Stimulated activated CD4-positive, alpha-beta T cell treated with anti-CD3 and anti-CD28 coated beads, Interleukin-12 subunit alpha, Interleukin-12 subunit beta, amount 100 ng/mL, for 4 hours (primary cell): Measurements from ENCODE around the gene DAW1.

ENCODE experiments used
- DNase-seq: peaks from one replicate; pipeline ENCODE4 v3.0.0-alpha.2; 2020

The DAW1 gene

DNA sequence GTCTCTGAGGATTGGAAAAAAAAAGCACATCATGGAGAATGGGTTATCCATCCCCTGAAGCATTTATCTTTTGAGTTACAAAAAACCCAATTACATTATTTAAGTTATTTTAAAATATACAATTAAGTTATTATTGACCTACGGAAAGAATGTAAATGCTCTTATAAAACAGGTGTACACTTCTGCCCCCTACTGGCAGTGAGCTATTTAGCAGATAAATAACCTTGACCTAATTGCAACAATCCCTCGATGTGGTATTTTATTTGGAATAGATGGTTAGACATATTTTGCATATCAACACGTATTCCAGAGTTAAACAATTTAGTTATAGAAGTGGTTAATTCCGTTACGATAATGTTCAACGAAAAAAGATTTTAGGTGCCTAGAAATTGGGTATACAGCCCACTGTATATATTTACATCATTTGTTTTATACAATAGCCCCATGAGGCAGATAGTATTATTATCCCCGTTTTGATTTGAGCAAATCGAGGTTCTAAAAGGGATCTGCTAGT, 9.1 kb upstream of the DAW1 start:
- no peak for DNase-seq

DNA sequence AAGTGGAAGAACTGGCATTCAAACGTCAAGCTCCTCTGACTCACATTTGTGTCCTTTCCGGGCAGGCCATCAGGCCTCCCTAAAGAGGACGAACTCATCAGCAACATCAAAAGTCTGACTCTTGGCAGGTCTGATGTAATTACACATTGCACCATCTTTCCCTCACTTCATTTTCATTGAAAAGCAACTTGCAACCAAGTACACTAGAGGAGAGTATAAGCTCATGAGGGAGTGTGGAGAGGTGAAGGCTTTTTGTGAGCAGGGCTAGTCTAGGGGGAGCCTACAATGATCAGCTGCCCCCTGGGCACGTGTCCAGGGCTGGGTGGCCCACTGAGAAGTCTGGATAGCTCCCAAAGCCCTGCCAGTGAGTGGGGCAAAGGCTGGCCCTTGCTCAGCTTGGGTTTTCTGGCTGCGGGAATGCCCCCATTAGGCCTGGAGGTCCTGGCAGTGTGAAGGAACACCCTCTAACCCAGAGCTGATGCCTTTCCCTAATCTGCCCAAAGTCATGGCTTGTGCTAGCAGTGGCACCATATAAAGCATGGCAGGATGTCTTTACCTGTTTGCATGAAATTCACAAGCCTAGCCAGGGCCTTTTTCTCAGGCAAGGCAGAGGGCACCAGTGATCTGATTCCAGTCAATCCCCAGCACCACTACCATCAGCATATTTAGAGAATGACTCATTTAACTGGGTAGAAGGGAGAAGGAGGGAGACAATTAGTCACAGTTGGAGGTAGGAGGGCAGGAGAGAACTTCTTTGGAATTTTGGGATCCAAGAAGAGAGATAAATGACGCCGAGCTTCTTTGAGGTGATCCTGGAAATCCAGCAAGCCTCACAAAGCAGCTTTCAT, 8.5 kb upstream of the DAW1 start:
- no peak for DNase-seq

- no peak for DNase-seq
Observed at GRCh38 chr2:227864161-227864756, 7.2 kb upstream of the DAW1 start.

GRCh38 chr2:227865291-227865690, 6.1 kb upstream of the DAW1 start:
- DNase-seq, result no peak

DNA sequence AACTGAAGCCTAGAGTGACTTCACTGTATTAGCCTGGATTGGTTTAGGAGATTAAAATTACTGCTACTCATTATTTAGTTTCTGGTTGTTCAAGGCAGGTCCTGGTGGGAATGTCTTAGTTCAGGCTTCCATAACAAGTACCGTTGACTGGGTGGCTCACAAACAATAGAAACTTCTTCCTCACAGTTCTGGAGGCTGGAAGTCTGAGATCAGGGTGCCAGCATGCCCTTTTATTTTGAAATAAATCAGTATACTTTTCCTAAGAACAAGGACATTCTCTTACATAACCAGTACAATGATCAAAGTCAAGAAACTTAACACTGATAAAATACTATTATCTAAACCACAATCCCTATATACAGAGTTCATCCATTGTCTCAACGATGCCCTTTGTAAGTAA, 4.0 kb upstream of the DAW1 start:
- DNase-seq, result no peak

- DNase-seq, result no peak
Observed at GRCh38 chr2:227870710-227871374, 589 bp upstream of the DAW1 start.

- no peak for DNase-seq
Observed at GRCh38 chr2:227872676-227873075, 1.2 kb downstream of the DAW1 start.

GRCh38 chr2:227876300-227876801, 4.9 kb downstream of the DAW1 start:
- no peak for DNase-seq

DNA sequence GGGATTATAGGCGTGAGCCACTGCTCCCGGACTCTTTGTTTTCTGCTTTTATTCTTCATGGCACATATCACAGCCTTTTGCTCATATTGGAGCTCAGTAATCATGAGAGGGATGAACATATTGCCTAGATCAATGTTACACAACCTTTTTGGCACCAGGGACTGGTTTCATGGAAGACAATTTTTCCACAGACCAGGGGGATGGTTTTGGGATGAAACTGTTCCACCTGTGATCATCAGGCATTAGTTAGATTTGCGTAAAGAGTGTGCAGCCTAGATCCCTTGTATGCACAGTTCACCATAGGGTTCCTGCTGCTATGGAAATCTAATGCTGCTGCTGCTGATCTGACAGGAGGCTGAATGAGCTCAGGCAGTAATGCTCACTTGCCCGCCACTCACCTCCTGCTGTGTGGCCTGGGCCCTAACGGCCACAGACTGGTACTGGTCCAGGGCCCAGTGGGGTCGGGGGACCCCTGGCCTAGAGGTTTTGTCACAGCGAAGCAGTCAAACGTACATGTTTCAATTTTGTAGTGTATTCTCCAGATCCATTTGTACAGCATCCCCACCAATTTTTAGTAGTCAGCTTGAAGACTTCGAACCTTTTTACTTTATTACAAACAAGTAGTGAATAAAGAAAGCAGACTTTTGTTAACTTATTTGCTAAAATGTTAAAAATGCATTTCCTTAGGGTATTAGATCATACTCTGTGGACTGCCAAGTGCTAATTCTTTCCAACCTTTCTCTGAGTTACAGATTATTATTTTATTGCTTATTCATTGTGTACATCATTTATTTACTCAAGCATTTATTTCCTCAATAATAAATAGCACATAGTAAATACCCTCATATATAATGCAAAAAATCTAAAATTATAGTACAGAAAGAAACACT, 6.2 kb downstream of the DAW1 start:
- DNase-seq, result no peak

DNA sequence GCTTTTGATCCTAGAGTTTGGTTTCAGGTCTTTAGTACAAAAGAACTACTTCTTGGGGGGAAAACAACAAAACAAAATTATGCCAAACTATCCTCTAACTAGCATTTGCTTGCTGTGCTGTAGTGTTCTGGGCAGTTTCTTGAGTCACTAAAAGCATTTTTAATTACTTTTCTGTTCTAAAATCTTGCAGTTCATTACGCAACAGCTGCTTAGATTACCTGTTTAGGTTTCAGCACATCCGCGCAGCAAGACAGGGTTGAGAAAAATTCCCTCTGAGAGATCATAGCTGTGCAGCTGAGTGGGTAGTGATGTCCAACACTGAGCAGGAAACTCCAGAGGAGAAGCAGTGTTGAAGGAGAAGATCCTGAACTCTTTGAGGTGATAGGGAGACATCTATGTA, 9.0 kb downstream of the DAW1 start:
- DNase-seq, result no peak

DNA sequence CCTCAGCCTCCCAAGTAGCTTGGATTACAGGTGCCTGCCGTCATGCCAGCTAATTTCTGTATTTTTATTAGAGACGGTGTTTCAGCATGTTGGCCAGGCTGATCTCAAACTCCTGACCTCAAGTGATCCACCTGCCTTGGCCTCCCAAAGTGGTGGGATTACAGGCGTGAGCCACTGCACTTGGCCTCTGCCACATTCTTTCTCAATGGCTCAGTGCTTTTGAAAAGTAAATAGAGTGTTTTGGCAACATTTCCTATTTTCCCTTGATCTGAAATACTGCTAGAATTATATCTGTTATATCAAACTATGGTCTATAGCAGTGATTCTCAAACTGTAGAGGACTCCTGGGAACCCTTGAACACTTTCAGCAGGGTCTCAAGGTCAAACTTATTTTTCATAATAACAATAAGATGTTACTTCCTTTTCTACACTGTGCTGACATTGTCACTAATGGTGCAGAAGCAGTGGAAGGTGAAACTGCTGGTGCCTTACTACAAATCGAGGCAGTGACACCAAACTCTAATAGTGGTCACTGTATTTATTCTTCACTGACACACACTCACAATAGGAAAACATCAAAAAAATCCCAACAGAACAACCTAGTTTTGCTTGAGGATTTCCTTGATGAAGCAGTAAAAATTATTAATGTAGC, 10.6 kb downstream of the DAW1 start:
- no peak for DNase-seq

GRCh38 chr2:227884511-227884947, 13.1 kb downstream of the DAW1 start:
- DNase-seq, result peak; percentile 53

GRCh38 chr2:227886149-227886548, 14.7 kb downstream of the DAW1 start:
- no peak for DNase-seq

GRCh38 chr2:227888289-227888688, 16.9 kb downstream of the DAW1 start:
- DNase-seq, result no peak

GRCh38 chr2:227889336-227889735, 17.9 kb downstream of the DAW1 start:
- no peak for DNase-seq

GRCh38 chr2:227890495-227891079, 19.2 kb downstream of the DAW1 start:
- DNase-seq, result no peak

- DNase-seq, result no peak
Observed at GRCh38 chr2:227891673-227892072, 20.2 kb downstream of the DAW1 start.

DNA sequence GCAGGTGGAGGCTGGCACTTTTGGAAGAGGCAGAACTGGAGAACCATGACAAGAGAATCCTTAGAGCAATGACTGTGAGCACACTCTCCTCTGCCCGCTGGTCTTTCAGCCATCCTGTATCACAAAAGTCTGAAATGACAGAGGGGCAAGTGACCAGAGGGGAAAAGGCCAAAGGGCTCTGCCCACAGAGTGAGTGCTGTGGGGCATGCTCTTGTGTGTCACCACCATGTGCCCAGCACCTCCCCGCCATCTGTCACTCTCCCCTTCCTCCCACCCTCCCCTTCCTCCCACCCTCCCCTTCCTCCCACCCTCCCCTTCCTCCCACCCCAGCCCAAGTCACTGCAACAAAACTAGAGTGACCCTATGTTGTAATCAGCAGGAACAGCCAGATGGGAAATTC, 31.9 kb downstream of the DAW1 start:
- no peak for DNase-seq

DNA sequence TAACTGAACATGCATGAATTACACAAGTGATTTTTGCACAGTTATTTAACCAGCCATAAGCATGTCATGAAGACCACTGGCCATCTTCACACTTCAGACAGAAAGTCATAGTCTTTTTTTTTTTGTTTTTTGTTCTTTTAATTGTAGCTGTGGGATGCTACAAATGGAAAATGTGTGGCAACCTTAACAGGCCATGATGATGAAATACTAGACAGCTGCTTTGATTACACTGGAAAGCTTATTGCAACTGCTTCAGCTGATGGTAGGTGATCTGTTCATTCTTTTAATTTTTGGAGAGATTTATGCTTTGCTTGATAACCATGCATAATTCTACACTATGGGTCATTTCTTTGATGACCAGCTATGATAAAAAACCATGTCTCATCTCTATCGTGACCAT, 35.6 kb downstream of the DAW1 start:
- no peak for DNase-seq

DNA sequence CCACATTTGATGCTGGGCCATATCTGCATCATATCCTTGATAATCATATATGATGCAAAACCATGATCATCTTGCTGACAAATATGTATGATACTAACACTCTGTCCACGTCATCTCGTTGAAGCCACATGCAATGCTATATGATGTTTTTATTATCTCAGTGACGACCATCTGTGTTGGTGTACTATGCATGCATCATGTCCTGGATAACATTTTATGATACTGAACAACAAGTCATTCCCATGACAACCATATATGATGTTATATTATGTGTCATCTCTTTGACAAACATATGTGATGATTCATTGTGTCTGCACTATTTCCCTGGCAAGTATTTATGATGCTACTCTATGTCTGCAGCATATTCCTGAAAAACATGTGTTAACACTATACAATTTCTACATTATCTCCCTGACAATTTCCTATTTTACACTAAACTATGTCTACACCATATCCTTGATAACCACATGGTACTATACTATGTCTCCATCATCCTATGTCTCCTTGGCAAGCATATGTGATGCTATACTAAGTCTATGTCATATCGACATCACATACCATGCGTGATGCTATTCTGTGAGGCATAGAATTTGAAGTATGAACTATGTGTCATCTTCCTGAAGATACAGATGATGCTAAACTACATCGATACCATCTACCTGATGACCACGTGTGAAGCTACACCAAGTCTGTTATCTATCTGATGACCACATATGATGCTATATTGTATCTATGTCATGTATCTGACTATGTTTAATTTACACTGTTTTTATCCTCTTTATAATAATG, 37.0 kb downstream of the DAW1 start:
- no peak for DNase-seq

- DNase-seq, result no peak
Observed at GRCh38 chr2:227914362-227914761, 42.9 kb downstream of the DAW1 start.
